ENCODE data around the gene GRK1.

- TF ChIP-seq EZH2 (IDR thresholded peaks at IDR 0.05) (no peak), POLR2AphosphoS5 (IDR thresholded peaks at IDR 0.05; ENCODE audit: borderline replicate concordance, low read depth, low read length) (no peak)
Measured at GRCh38 chr13:113748101-113748861, 81.3 kb downstream of the GRK1 start.

Measured in SK-N-MC (cell line).